IMR-90 (cell line): ENCODE data around the gene AMOTL1. TPM values are rescaled to one million over a fixed set of nuclear protein-coding genes. Genes with fewer than 3 reads are reported as not detected.

Source experiments
- ATAC-seq: fragments of 200-7000 bp; cut with Tn5 transposase; 2 replicates; pipeline ENCODE4 v1.9.1; 2020; ENCODE audit warnings: low read depth, mild to moderate bottlenecking, moderate library complexity
- BruUV-seq: library from RNA; stranded (reverse); fragments of 400-500 nt; replicated peaks from 2 replicates; lab custom pipeline; 2021; lab: Mats Ljungman, UMichigan
- CTCF ChIA-PET: fragments of 300-600 bp; formaldehyde crosslinking; extraction: SDS; loops from one replicate; lab custom pipeline; 2021; ENCODE audit warnings: antibody characterized with exemption; lab: Yijun Ruan, JAX
- POLR2A ChIA-PET: fragments of 300-600 bp; sonication (Branson Sonifier 250); formaldehyde crosslinking; loops from one replicate; lab custom pipeline; 2022; ENCODE audit warnings: antibody characterized with exemption; ENCODE audit not compliant: unreplicated experiment; lab: Charles Lee
- DNase-seq: peaks from one replicate; pipeline ENCODE4 v3.0.0; 2013
- H2AFZ ChIP-seq: replicated peaks from 2 replicates; pipeline ENCODE3; 2013; ENCODE audit warnings: low read length, mild to moderate bottlenecking; ENCODE audit not compliant: poor library complexity
- H2AK5ac ChIP-seq: 2 replicates; pipeline ENCODE4 v1.6.1; 2013; ENCODE audit warnings: low read depth, low read length, inconsistent platforms
- H2AK9ac ChIP-seq: replicated peaks from 2 replicates; pipeline ENCODE3; 2013; ENCODE audit warnings: mild to moderate bottlenecking, low read depth, low read length, moderate library complexity; ENCODE audit not compliant: poor library complexity
- H2BK120ac ChIP-seq: 2 replicates; pipeline ENCODE4 v1.6.1; 2013; ENCODE audit warnings: low read depth, low read length, inconsistent platforms
- H2BK15ac ChIP-seq: 3 replicates; pipeline ENCODE4 v1.6.1; 2013; ENCODE audit warnings: low read depth, low read length, inconsistent platforms
- H2BK20ac ChIP-seq: 2 replicates; pipeline ENCODE4 v1.6.1; 2013; ENCODE audit warnings: low read depth, mild to moderate bottlenecking, inconsistent platforms, low read length, moderate library complexity
- H2BK5ac ChIP-seq: 2 replicates; pipeline ENCODE4 v1.6.1; 2013; ENCODE audit warnings: mild to moderate bottlenecking, low read depth, low read length, inconsistent platforms; ENCODE audit not compliant: poor library complexity, severe bottlenecking
- H3K14ac ChIP-seq: replicated peaks from 2 replicates; pipeline ENCODE4 v1.6.1; 2013; ENCODE audit warnings: low read depth, low read length, inconsistent platforms
- H3K18ac ChIP-seq: 2 replicates; pipeline ENCODE4 v1.6.1; 2013; ENCODE audit warnings: low read depth, low read length, control low read depth
- H3K23ac ChIP-seq: 2 replicates; pipeline ENCODE4 v1.6.1; 2013; ENCODE audit warnings: low read depth, low read length, inconsistent platforms
- H3K27ac ChIP-seq: 2 replicates; pipeline ENCODE4 v1.5.1; 2013; ENCODE audit warnings: mild to moderate bottlenecking, control low read depth, low read length; ENCODE audit not compliant: insufficient read depth
- H3K27me3 ChIP-seq: 2 replicates; pipeline ENCODE4 v1.6.1; 2013; ENCODE audit warnings: low read length; ENCODE audit not compliant: control insufficient read depth, insufficient read depth
- H3K36me3 ChIP-seq: 2 replicates; pipeline ENCODE4 v1.6.1; 2013; ENCODE audit warnings: low read length, mixed read lengths; ENCODE audit not compliant: control insufficient read depth, insufficient read depth
- H3K4ac ChIP-seq: 2 replicates; pipeline ENCODE4 v1.6.1; 2013; ENCODE audit warnings: low read depth, low read length, inconsistent platforms
- H3K4me1 ChIP-seq: 2 replicates; pipeline ENCODE4 v1.6.1; 2013; ENCODE audit warnings: low read length, mixed read lengths; ENCODE audit not compliant: control insufficient read depth, insufficient read depth
- H3K4me2 ChIP-seq: 2 replicates; pipeline ENCODE4 v1.6.1; 2013; ENCODE audit warnings: low read depth, mild to moderate bottlenecking, control low read depth, low read length, moderate library complexity
- H3K4me3 ChIP-seq: 2 replicates; pipeline ENCODE4 v1.5.1; 2013; ENCODE audit warnings: low read depth, mild to moderate bottlenecking, control low read depth, low read length, moderate library complexity; ENCODE audit not compliant: insufficient read depth
- H3K56ac ChIP-seq: 2 replicates; pipeline ENCODE4 v1.6.1; 2013; ENCODE audit warnings: low read length, inconsistent platforms; ENCODE audit not compliant: insufficient read depth; ENCODE audit errors: extremely low read depth
- H3K79me1 ChIP-seq, 2 experiments: 2 replicates each; pipeline ENCODE4 v1.6.1; 2013; ENCODE audit warnings: low read length in 2 of 2, inconsistent platforms in 1 of 2, low read depth in 1 of 2
- H3K9ac ChIP-seq: 2 replicates; pipeline ENCODE4 v1.6.1; 2013; ENCODE audit warnings: low read depth, low read length, control low read depth
- H3K9me1 ChIP-seq: 2 replicates; pipeline ENCODE4 v1.6.1; 2013; ENCODE audit warnings: low read length, inconsistent platforms; ENCODE audit not compliant: insufficient read depth
- H3K9me3 ChIP-seq: 2 replicates; pipeline ENCODE4 v1.6.1; 2013; ENCODE audit warnings: low read length; ENCODE audit not compliant: control insufficient read depth, insufficient read depth
- H4K20me1 ChIP-seq: 2 replicates; pipeline ENCODE4 v1.6.1; 2013; ENCODE audit warnings: low read length, inconsistent platforms; ENCODE audit not compliant: insufficient read depth
- H4K5ac ChIP-seq: 2 replicates; pipeline ENCODE4 v1.6.1; 2013; ENCODE audit warnings: mild to moderate bottlenecking, low read depth, low read length, control low read depth
- H4K8ac ChIP-seq, 2 experiments: 2 replicates each; pipeline ENCODE4 v1.6.1; 2013; ENCODE audit warnings: low read depth in 2 of 2, low read length in 2 of 2, control low read depth in 1 of 2, inconsistent platforms in 1 of 2
- H4K91ac ChIP-seq: 2 replicates; pipeline ENCODE4 v1.6.1; 2013; ENCODE audit warnings: low read depth, low read length, inconsistent platforms; ENCODE audit not compliant: insufficient read depth
- MAZ ChIP-seq: IDR thresholded peaks from 2 replicates; pipeline ENCODE4 v1.6.1; 2012; ENCODE audit warnings: low read depth, mild to moderate bottlenecking, low read length, improper control_type of control experiment, moderate library complexity, borderline replicate concordance
- WGBS, 2 experiments: methylation state at CpG; one replicate each; pipeline versions ENCODE4 v1.1.5 to v1.1.7; 2013; ENCODE audit warnings: missing lambda C conversion rate in 2 of 2; ENCODE audit not compliant: insufficient read length in 1 of 2; ENCODE audit errors: extremely low coverage in 2 of 2; 5-methylcytosine and 5-hydroxymethylcytosine counted together
- dilution Hi-C: fragments of 300-500 bp; cut with HindIII; formaldehyde crosslinking; loops from one replicate; pipeline ENCODE4 v1.14.3; 2018; ENCODE audit warnings: low sequenced_read_pairs; ENCODE audit not compliant: unreplicated experiment
- in situ Hi-C: fragments of 300-500 bp; cut with MboI; formaldehyde crosslinking; loops from 3 replicates; pipeline ENCODE4 v1.14.3; 2019; ENCODE audit warnings: low sequenced_read_pairs, inconsistent platforms, mixed read lengths
- intact Hi-C: fragments of 100-400 bp; cut with micrococcal nuclease; formaldehyde crosslinking; loops from 2 replicates; pipeline ENCODE4 v1.10.0; 2022
- polyA plus RNA-seq, 3 experiments: library from polyadenylated mRNA; depleted of rRNA; stranded (reverse); fragments of >200 nt; gene quantifications; 2 replicates each; pipeline ENCODE4 v1.2.3, GENCODE V29; 2012; ENCODE audit warnings: low replicate concordance in 1 of 3
- total RNA-seq: library from RNA; depleted of rRNA; stranded (reverse); fragments of >200 nt; gene quantifications from 2 replicates; pipeline ENCODE4 v1.2.3, GENCODE V29; 2012
- TF ChIP-seq, protein P1 (sequence below): fragments of 150-350 bp; IDR thresholded peaks from 2 replicates; pipeline ENCODE4 v1.6.1; 2017; ENCODE audit warnings: mild to moderate bottlenecking, antibody characterized with exemption, low read length, low read depth
- TF ChIP-seq, protein P2 (sequence below): conservative IDR thresholded peaks from 2 replicates; pipeline ENCODE4 v1.5.1; 2012; ENCODE audit warnings: mild to moderate bottlenecking, low read depth, low read length, improper control_type of control experiment

The AMOTL1 gene
- total and polyA plus RNA-seq, 2 of the 4 experiments (the other 2 are of a cell fraction), result 18.6 to 49.5 TPM

DNA sequence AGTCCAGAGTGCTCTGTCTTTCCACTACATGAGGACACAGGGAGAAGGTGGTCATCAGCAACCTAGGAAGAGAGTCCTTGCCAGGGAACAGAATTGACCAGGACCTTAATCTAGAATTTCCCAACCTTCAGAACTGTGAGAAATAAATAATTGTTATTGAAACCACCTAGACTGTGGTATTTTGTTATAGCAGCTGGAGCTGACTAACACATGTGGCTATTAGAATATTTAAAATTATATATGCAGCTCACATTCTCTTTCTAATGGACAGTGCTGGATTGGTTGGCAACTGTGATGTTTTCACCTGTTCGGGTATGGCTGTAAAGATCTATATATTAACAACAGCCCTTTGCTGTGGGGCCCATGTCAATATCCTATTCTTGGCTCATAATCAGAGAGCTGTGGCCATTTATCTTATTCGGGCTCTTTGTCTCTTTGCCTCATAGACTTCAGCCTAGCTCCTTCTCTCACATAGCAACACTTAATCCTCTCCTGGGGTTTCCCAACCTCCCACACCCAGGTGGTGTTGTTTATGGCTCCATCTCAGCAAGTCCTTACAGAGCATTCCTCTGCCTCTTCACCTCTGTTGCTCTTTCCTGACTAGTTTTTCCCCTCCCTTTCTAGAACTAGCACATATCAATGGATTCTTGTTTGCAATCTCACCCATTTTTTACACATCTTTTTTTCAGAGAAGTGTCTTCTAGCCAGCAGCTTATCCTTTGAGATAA lies 46.4 kb upstream of the AMOTL1 start:
- no peak overlapping the region for H2AFZ ChIP-seq
- no peak overlapping the region for H3K27ac ChIP-seq
- no peak overlapping the region for H3K4ac ChIP-seq
- in situ Hi-C loops (no loop called here), intact Hi-C loops (no loop called here), dilution Hi-C loops (no loop called here)
- CTCF ChIA-PET, result no interaction called here
- no peaks in the 10 kb centered on the region for H3K4me1 ChIP-seq
- POLR2A ChIA-PET, result no interaction called here
- H4K20me1 ChIP-seq, result no peaks in the 10 kb centered on the region
- no peak overlapping the region for H3K4me3 ChIP-seq
- no peak overlapping the region for H2BK5ac ChIP-seq
- no peak overlapping the region for H4K91ac ChIP-seq
- H3K56ac ChIP-seq, result no peak overlapping the region
- WGBS, 2 experiments, result 71% methylated on average over 1 of the region's 2 CpGs; no CpG with 5 or more reads in 1 of the 2 experiments
- no TSS peak for BruUV-seq
- no peak for ATAC-seq
- no peak overlapping the region for H2AK5ac ChIP-seq
- no peak overlapping the region for H2AK9ac ChIP-seq
- H4K5ac ChIP-seq, result no peak overlapping the region
- H2BK15ac ChIP-seq, result no peak overlapping the region
- H3K18ac ChIP-seq, result no peak overlapping the region
- peaks cover 15% of the 10 kb centered on the region for H3K27me3 ChIP-seq
- H4K8ac ChIP-seq, result no peak overlapping the region
- H3K36me3 ChIP-seq, result no peaks in the 10 kb centered on the region
- no peak for TF ChIP-seq MAZ
- TF ChIP-seq, protein P1, sequence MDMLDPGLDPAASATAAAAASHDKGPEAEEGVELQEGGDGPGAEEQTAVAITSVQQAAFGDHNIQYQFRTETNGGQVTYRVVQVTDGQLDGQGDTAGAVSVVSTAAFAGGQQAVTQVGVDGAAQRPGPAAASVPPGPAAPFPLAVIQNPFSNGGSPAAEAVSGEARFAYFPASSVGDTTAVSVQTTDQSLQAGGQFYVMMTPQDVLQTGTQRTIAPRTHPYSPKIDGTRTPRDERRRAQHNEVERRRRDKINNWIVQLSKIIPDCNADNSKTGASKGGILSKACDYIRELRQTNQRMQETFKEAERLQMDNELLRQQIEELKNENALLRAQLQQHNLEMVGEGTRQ, result no peak
- TF ChIP-seq, protein P2, sequence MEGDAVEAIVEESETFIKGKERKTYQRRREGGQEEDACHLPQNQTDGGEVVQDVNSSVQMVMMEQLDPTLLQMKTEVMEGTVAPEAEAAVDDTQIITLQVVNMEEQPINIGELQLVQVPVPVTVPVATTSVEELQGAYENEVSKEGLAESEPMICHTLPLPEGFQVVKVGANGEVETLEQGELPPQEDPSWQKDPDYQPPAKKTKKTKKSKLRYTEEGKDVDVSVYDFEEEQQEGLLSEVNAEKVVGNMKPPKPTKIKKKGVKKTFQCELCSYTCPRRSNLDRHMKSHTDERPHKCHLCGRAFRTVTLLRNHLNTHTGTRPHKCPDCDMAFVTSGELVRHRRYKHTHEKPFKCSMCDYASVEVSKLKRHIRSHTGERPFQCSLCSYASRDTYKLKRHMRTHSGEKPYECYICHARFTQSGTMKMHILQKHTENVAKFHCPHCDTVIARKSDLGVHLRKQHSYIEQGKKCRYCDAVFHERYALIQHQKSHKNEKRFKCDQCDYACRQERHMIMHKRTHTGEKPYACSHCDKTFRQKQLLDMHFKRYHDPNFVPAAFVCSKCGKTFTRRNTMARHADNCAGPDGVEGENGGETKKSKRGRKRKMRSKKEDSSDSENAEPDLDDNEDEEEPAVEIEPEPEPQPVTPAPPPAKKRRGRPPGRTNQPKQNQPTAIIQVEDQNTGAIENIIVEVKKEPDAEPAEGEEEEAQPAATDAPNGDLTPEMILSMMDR, result no peak
- no peaks in the 10 kb centered on the region for H3K79me1 ChIP-seq
- DNase-seq, result no peak
- no peak overlapping the region for H2BK20ac ChIP-seq
- H3K4me2 ChIP-seq, result no peak overlapping the region
- H3K23ac ChIP-seq, result no peak overlapping the region
- no peaks in the 10 kb centered on the region for H3K9me3 ChIP-seq
- no peak overlapping the region for H3K14ac ChIP-seq
- H3K9me1 ChIP-seq, result no peaks in the 10 kb centered on the region; the same call in 1 of the 2 replicates
- no peak overlapping the region for H3K9ac ChIP-seq
- no peak overlapping the region for H2BK120ac ChIP-seq
